ENCODE measurements around the gene ARID5A.
"Not testable (repeated sequence)": the region's sequence is repeated elsewhere in the genome, so short reads cannot be mapped to it uniquely, and the experiment has no call there.

ARID5A gene

DNA sequence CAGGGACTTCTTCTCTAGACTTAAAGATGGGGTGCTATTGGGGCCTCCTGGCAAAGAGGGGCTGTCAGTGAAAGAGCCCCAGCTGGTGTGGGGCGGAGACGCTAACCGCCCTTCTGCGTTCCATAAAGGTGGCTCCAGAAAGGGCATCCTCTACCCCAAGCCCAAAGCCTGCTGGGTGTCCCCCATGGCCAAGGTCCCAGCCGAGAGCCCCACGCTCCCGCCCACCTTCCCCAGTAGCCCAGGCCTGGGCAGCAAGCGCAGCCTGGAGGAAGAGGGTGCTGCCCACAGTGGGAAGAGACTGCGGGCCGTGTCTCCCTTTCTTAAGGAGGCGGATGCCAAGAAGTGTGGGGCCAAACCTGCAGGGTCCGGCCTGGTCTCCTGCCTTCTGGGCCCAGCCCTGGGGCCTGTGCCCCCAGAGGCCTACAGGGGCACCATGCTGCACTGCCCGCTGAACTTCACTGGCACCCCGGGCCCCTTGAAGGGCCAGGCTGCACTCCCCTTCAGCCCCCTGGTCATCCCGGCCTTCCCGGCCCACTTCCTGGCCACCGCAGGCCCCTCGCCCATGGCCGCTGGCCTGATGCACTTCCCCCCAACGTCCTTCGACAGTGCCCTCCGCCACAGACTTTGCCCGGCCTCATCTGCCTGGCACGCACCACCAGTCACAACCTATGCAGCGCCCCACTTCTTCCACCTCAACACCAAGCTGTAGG, 15.2 kb downstream of the ARID5A start:
- H3K9me3 Mint-ChIP-seq = no peaks in the 10 kb centered on the region
- H3K27me3 Mint-ChIP-seq = no peaks in the 10 kb centered on the region
- no peak overlapping the region for H3K27ac Mint-ChIP-seq
- H3K36me3 Mint-ChIP-seq (ENCODE audit: low read depth) = peaks cover 19% of the 10 kb centered on the region
- H3K4me3 Mint-ChIP-seq = no peak overlapping the region
- H3K4me1 Mint-ChIP-seq (ENCODE audit: low read depth) = peaks cover 38% of the 10 kb centered on the region

- Mint-ChIP-seq H3K4me3 (no peak overlapping the region), H3K36me3 (ENCODE audit: low read depth) (peaks cover 13% of the 10 kb centered on the region), H3K27me3 (no peaks in the 10 kb centered on the region), H3K9me3 (no peaks in the 10 kb centered on the region), H3K4me1 (ENCODE audit: low read depth) (peaks cover 36% of the 10 kb centered on the region), H3K27ac (no peak overlapping the region)
These were observed 16.0 kb downstream of the ARID5A start for GRCh38 chr2:96552315-96553175.

DNA sequence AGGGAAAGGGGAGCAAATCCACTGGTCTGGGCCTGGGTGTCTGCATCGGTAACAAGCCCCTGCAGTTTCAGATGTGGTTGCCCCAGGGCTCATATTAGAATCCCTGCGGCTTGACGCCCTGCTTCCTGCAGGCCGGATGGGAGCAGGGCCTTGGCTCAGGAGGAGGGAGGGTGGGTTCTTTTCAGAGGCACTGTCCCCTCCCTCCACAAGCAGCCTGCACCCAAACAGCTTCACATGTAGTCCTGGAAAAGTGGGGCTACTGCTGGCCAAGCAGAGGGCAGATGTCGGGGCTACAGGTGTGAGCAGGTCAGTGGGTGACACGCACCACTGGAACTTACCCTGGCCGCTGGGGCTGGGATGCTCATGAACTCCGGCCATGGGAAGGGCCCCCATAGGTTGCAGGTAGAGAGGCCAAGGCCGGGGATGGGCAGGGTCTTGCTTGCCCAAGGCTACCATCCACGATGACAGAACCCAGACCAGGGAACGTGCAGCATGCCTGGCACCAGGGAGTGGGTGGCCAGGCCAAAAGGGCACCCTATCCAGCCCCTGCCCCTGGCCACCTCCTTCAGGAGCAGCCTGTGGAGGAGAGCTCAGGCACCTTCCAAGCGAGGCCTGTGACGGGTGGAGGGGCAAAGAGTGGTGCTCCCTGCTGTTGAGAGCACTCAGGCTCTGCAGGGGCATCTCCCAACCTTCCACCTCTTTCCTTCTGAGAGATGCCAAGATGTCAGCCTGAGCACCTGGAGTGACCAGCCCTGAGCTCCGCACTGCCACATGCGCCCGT, 16.8 kb downstream of the ARID5A start:
- H3K4me3 Mint-ChIP-seq = no peak overlapping the region
- H3K36me3 Mint-ChIP-seq (ENCODE audit: low read depth) = peaks cover 8% of the 10 kb centered on the region
- H3K9me3 Mint-ChIP-seq = no peaks in the 10 kb centered on the region
- H3K27me3 Mint-ChIP-seq = no peaks in the 10 kb centered on the region
- H3K4me1 Mint-ChIP-seq (ENCODE audit: low read depth) = peaks cover 34% of the 10 kb centered on the region
- H3K27ac Mint-ChIP-seq = no peak overlapping the region

GRCh38 chr2:96553957-96554292, 17.4 kb downstream of the ARID5A start:
- H3K4me1 Mint-ChIP-seq (ENCODE audit: low read depth) = peaks cover 35% of the 10 kb centered on the region
- not testable (repeated sequence) for H3K27me3 Mint-ChIP-seq; H3K9me3 Mint-ChIP-seq; H3K36me3 Mint-ChIP-seq (ENCODE audit: low read depth); H3K27ac Mint-ChIP-seq; H3K4me3 Mint-ChIP-seq

GRCh38 chr2:96554293-96555145, 18.0 kb downstream of the ARID5A start:
- Mint-ChIP-seq H3K9me3 (no peaks in the 10 kb centered on the region), H3K4me1 (ENCODE audit: low read depth) (peaks cover 35% of the 10 kb centered on the region), H3K36me3 (ENCODE audit: low read depth) (peaks cover 8% of the 10 kb centered on the region), H3K4me3 (no peak overlapping the region), H3K27ac (peak overlapping the region; percentile 61), H3K27me3 (no peaks in the 10 kb centered on the region)

DNA sequence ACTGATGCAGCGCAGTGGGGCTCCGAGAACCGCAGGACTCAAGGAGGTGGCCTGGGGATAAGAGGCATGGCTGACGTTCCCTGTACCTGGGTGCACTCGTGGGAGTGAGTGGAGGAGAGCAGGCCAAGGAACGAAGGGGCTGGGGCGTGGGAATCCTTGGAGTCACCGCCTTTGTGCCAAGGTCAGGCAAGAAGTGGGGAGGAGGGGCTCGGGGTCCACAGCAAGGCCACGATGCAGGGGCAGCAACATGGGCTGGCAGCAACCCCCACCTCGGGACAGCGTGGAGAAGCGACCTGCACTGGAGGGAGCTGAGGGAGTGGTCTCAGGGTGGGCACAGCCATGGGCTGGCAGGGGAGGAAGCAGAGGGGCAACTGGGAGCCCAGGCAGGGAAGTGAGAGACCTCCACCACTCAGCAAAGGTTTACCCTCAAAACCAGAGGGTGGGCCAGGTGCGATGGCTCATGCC, 18.6 kb downstream of the ARID5A start:
- Mint-ChIP-seq H3K4me3 (no peak overlapping the region), H3K27ac (peak overlapping the region; percentile 61), H3K36me3 (ENCODE audit: low read depth) (peaks cover 4% of the 10 kb centered on the region), H3K4me1 (ENCODE audit: low read depth) (peaks cover 35% of the 10 kb centered on the region), H3K27me3 (no peaks in the 10 kb centered on the region), H3K9me3 (no peaks in the 10 kb centered on the region)

DNA sequence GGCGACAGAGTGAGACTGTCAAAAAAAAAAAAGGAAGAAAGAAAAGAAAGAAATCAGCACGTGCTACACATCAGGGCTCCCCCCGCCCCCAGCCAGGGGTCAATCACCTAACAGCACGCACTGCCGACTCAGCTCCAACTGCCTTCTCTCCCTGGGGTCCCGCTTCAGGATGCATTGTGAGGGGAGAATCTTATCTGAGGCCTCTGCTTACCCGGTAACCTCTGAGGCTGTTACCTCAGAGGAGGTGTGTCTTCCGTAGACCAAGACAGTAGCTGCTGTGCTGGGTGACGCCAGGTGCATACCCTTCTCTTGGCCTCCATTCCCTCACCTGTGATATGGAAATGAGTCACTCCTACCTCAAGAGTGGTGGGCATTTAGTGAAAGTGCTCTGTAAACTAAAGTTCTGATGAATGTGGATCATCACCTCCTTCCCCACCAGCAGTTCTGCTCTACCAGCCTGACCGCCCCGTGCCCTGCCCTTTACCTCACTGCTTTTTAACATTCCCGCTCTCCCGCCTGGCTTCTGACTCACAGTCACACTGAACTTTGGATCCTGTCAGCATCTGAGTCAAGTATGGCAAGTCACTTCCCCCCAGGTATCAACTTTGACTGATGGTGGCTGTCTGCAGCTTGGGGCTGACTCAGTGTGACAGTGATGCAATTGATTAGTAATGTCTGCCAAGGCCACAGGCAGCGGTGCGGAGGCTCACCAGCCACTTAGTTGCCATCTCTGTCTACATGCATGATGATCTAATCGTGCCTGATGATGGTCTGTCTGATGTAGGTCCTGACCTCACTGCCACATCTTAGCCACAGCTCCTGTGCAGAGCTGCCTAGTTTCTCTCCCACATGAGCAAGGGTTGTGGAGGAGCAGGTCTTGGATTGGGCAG, 20.1 kb downstream of the ARID5A start:
- Mint-ChIP-seq H3K27ac (peak overlapping the region; percentile 37), H3K4me1 (ENCODE audit: low read depth) (peaks cover 35% of the 10 kb centered on the region), H3K27me3 (no peaks in the 10 kb centered on the region), H3K4me3 (no peak overlapping the region), H3K36me3 (ENCODE audit: low read depth) (peaks cover 4% of the 10 kb centered on the region), H3K9me3 (no peaks in the 10 kb centered on the region)

GRCh38 chr2:96557421-96557820, 20.9 kb downstream of the ARID5A start:
- H3K36me3 Mint-ChIP-seq (ENCODE audit: low read depth); H3K4me3 Mint-ChIP-seq; H3K9me3 Mint-ChIP-seq; H3K27me3 Mint-ChIP-seq: not testable (repeated sequence)
- Mint-ChIP-seq H3K27ac (peak overlapping the region; percentile 37), H3K4me1 (ENCODE audit: low read depth) (peaks cover 35% of the 10 kb centered on the region)

GRCh38 chr2:96558061-96558460, 21.5 kb downstream of the ARID5A start:
- peaks cover 32% of the 10 kb centered on the region for H3K4me1 Mint-ChIP-seq (ENCODE audit: low read depth)
- H3K36me3 Mint-ChIP-seq (ENCODE audit: low read depth) = no peaks in the 10 kb centered on the region
- no peak overlapping the region for H3K4me3 Mint-ChIP-seq
- no peaks in the 10 kb centered on the region for H3K27me3 Mint-ChIP-seq
- H3K9me3 Mint-ChIP-seq = no peaks in the 10 kb centered on the region
- H3K27ac Mint-ChIP-seq = no peak overlapping the region

DNA sequence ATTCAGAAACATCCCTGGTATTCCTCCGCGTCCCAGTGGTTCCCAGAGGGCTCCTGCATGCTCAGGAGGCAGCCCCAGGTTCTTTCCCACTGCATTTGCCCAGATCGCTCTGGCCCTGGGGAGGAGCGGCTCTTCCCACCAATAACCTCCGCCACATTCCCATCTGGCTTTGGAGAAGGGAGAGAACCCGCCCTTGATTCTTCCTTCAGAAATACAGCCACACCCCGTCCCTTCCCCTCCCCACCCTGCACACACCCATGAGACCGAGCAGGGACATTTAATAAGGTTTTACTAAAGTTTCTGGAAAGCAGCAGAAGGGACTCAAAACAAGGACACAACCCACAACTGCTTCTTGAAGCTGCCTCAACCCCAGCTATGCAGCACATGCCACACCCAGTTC, 21.9 kb downstream of the ARID5A start:
- no peak overlapping the region for H3K27ac Mint-ChIP-seq
- peaks cover 28% of the 10 kb centered on the region for H3K4me1 Mint-ChIP-seq (ENCODE audit: low read depth)
- H3K9me3 Mint-ChIP-seq = no peaks in the 10 kb centered on the region
- no peak overlapping the region for H3K4me3 Mint-ChIP-seq
- H3K36me3 Mint-ChIP-seq (ENCODE audit: low read depth) = no peaks in the 10 kb centered on the region
- H3K27me3 Mint-ChIP-seq = no peaks in the 10 kb centered on the region

DNA sequence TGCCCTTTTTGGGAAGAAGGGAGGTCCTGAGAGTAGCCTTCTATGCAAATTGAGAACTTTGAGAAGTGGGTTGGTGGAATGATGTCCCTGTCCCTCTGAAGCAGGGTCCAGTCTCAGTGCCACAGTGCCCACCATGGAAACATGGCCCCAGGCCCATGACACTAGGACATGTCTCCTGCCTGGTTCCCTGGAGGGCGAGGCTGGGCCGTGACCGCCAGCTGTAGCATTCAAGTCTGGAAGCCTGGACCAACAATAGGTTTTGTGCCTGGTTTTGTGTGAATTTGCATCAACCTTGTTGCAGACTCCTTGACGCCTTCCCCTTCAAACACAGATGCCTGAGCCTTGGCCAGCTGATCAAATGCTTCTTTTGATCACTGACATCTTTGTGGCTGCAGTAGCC, 27.5 kb downstream of the ARID5A start:
- no peaks in the 10 kb centered on the region for H3K4me1 Mint-ChIP-seq (ENCODE audit: low read depth)
- H3K27me3 Mint-ChIP-seq = no peaks in the 10 kb centered on the region
- no peaks in the 10 kb centered on the region for H3K36me3 Mint-ChIP-seq (ENCODE audit: low read depth)
- no peaks in the 10 kb centered on the region for H3K9me3 Mint-ChIP-seq
- H3K4me3 Mint-ChIP-seq = no peak overlapping the region
- H3K27ac Mint-ChIP-seq = no peak overlapping the region

DNA sequence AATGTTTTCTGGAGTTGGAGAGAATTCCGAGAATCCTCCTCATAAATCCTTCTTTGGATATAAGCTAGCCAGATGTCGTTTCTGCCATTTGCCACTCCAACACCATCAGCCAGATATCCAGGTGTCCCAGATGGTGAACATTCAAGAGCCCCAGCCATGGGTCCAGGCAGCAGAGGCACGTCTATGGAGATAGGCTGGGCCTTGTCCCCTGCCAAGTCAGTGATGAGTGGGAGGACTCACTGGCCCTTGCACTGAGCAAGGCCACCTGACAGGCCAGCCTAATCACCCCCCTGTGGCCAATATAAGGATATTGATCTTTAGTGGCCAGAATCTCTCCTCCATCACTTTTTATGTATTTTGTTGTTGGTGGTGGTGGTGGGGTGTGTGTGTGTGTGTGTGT, 28.0 kb downstream of the ARID5A start:
- Mint-ChIP-seq H3K9me3 (no peaks in the 10 kb centered on the region), H3K27me3 (no peaks in the 10 kb centered on the region), H3K4me3 (no peak overlapping the region), H3K27ac (no peak overlapping the region), H3K36me3 (ENCODE audit: low read depth) (no peaks in the 10 kb centered on the region), H3K4me1 (ENCODE audit: low read depth) (no peaks in the 10 kb centered on the region)

DNA sequence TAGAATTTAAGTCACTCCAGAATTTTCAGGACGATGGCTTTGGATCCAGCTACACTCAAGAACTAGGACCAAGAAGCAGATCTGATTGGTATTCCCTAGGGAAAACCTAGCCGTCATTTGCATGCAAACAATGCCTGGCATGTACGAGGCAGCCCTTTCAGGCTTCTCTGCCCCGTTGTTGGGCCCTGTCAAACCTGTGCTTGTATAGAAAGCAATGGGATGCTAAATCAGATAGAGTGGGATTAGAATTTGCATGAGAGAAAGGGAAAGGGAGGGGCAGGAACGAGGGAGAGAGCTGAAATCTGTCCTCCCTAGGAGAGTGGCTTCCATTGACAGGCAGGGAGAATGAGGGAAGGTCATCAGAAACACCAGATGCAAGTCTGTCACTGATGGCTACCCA, 28.6 kb downstream of the ARID5A start:
- no peak overlapping the region for H3K27ac Mint-ChIP-seq
- no peaks in the 10 kb centered on the region for H3K9me3 Mint-ChIP-seq
- no peaks in the 10 kb centered on the region for H3K36me3 Mint-ChIP-seq (ENCODE audit: low read depth)
- no peak overlapping the region for H3K4me3 Mint-ChIP-seq
- no peaks in the 10 kb centered on the region for H3K4me1 Mint-ChIP-seq (ENCODE audit: low read depth)
- no peaks in the 10 kb centered on the region for H3K27me3 Mint-ChIP-seq

GRCh38 chr2:96568094-96568493, 31.5 kb downstream of the ARID5A start:
- no peak overlapping the region for H3K27ac Mint-ChIP-seq
- H3K4me3 Mint-ChIP-seq = no peak overlapping the region
- no peaks in the 10 kb centered on the region for H3K36me3 Mint-ChIP-seq (ENCODE audit: low read depth)
- H3K4me1 Mint-ChIP-seq (ENCODE audit: low read depth) = no peaks in the 10 kb centered on the region
- no peaks in the 10 kb centered on the region for H3K9me3 Mint-ChIP-seq
- no peaks in the 10 kb centered on the region for H3K27me3 Mint-ChIP-seq

Data from stimulated activated naive CD8-positive, alpha-beta T cell treated with anti-CD3 and anti-CD28 coated beads, Interleukin-15, Interleukin-2, amounts not matched to agents 100 ng/mL and 50 ng/mL, for 24 hours (primary cell).